H9 (cell line): ENCODE measurements around the gene MBIP. TPM values are rescaled to one million over a fixed set of nuclear protein-coding genes. Genes with fewer than 3 reads are reported as not detected.

Experiments
- DNase-seq: peaks from one replicate; pipeline ENCODE4 v3.0.0-alpha.2; 2017
- H2AFZ ChIP-seq: one replicate; pipeline ENCODE4 v1.6.1; 2013; ENCODE audit warnings: mild to moderate bottlenecking, low read length, control low read depth, moderate library complexity
- H2AK5ac ChIP-seq: 2 replicates; pipeline ENCODE4 v1.6.1; 2013; ENCODE audit warnings: low read length, control low read depth, mixed read lengths; ENCODE audit not compliant: insufficient read length
- H2BK120ac ChIP-seq: one replicate; pipeline ENCODE4 v1.6.1; 2013; ENCODE audit warnings: low read depth, mild to moderate bottlenecking, low read length, control low read depth, inconsistent platforms; ENCODE audit not compliant: poor library complexity, severe bottlenecking
- H2BK12ac ChIP-seq: 2 replicates; pipeline ENCODE4 v1.6.1; 2013; ENCODE audit warnings: low read length, control low read depth, mixed read lengths, low read depth; ENCODE audit not compliant: insufficient read length
- H2BK15ac ChIP-seq: 2 replicates; pipeline ENCODE4 v1.6.1; 2013; ENCODE audit warnings: low read depth, low read length, control low read depth
- H2BK20ac ChIP-seq: one replicate; pipeline ENCODE4 v1.6.1; 2013; ENCODE audit warnings: low read depth, mild to moderate bottlenecking, low read length, control low read depth, inconsistent platforms; ENCODE audit not compliant: poor library complexity, severe bottlenecking
- H2BK5ac ChIP-seq: 2 replicates; pipeline ENCODE4 v1.6.1; 2013; ENCODE audit warnings: low read length, control low read depth, mixed read lengths; ENCODE audit not compliant: insufficient read length
- H3K14ac ChIP-seq: 2 replicates; pipeline ENCODE4 v1.6.1; 2013; ENCODE audit warnings: low read length, control low read depth; ENCODE audit not compliant: insufficient read depth
- H3K18ac ChIP-seq: 2 replicates; pipeline ENCODE4 v1.6.1; 2013; ENCODE audit warnings: low read depth, mild to moderate bottlenecking, mixed read lengths, low read length, control low read depth; ENCODE audit not compliant: insufficient read length
- H3K23ac ChIP-seq: 2 replicates; pipeline ENCODE4 v1.6.1; 2013; ENCODE audit warnings: low read length, control low read depth, mixed read lengths, low read depth; ENCODE audit not compliant: insufficient read length
- H3K23me2 ChIP-seq: 2 replicates; pipeline ENCODE4 v1.6.1; 2013; ENCODE audit warnings: low read depth, mild to moderate bottlenecking, mixed read lengths, low read length, control low read depth; ENCODE audit not compliant: insufficient read length, poor library complexity, severe bottlenecking
- H3K27ac ChIP-seq: 2 replicates; pipeline ENCODE4 v1.5.1; 2013; ENCODE audit warnings: low read length, control low read depth, mixed read lengths, low read depth; ENCODE audit not compliant: insufficient read length
- H3K27me3 ChIP-seq: 2 replicates; pipeline ENCODE4 v1.6.1; 2013; ENCODE audit warnings: low read length, control low read depth, inconsistent platforms; ENCODE audit not compliant: insufficient read depth
- H3K4ac ChIP-seq: 2 replicates; pipeline ENCODE4 v1.6.1; 2013; ENCODE audit warnings: low read depth, mild to moderate bottlenecking, control low read depth, inconsistent platforms, low read length, moderate library complexity
- H3K4me1 ChIP-seq: 2 replicates; pipeline ENCODE4 v1.6.1; 2013; ENCODE audit warnings: low read length, control low read depth, inconsistent platforms; ENCODE audit not compliant: insufficient read depth
- H3K4me2 ChIP-seq: 2 replicates; pipeline ENCODE4 v1.6.1; 2013; ENCODE audit warnings: low read length, control low read depth, mixed read lengths; ENCODE audit not compliant: insufficient read length, insufficient read depth
- H3K56ac ChIP-seq: 2 replicates; pipeline ENCODE4 v1.6.1; 2013; ENCODE audit warnings: low read depth, mild to moderate bottlenecking, mixed read lengths, low read length, control low read depth; ENCODE audit not compliant: insufficient read length
- H3K79me1 ChIP-seq: 2 replicates; pipeline ENCODE4 v1.6.1; 2013; ENCODE audit warnings: low read depth, mild to moderate bottlenecking, moderate library complexity, low read length, control low read depth, inconsistent platforms; ENCODE audit not compliant: insufficient read depth, poor library complexity, severe bottlenecking
- H3K79me2 ChIP-seq: 2 replicates; pipeline ENCODE4 v1.6.1; 2013; ENCODE audit warnings: low read length, control low read depth, inconsistent platforms; ENCODE audit not compliant: insufficient read depth
- H3K9ac ChIP-seq: 2 replicates; pipeline ENCODE4 v1.6.1; 2013; ENCODE audit warnings: low read length, control low read depth, mixed read lengths; ENCODE audit not compliant: insufficient read length; ENCODE audit errors: extremely low read depth
- H3K9me3 ChIP-seq: one replicate; pipeline ENCODE4 v1.6.1; 2013; ENCODE audit warnings: low read depth, low read length, inconsistent platforms; ENCODE audit not compliant: control insufficient read depth
- H3T11ph ChIP-seq: one replicate; pipeline ENCODE4 v1.6.1; 2013; ENCODE audit warnings: mild to moderate bottlenecking, low read length, control low read depth, inconsistent platforms
- H4K20me1 ChIP-seq: one replicate; pipeline ENCODE4 v1.6.1; 2013; ENCODE audit not compliant: control insufficient read depth, insufficient read length, insufficient read depth
- H4K5ac ChIP-seq: 2 replicates; pipeline ENCODE4 v1.6.1; 2013; ENCODE audit warnings: low read depth, mild to moderate bottlenecking, mixed read lengths, low read length, control low read depth; ENCODE audit not compliant: insufficient read length
- H4K8ac ChIP-seq: replicated peaks from 2 replicates; pipeline ENCODE4 v1.6.1; 2013; ENCODE audit warnings: low read length, control low read depth, mixed read lengths, low read depth; ENCODE audit not compliant: insufficient read length
- H4K91ac ChIP-seq: 2 replicates; pipeline ENCODE4 v1.6.1; 2013; ENCODE audit warnings: low read depth, mild to moderate bottlenecking, moderate library complexity, mixed read lengths, low read length, control low read depth; ENCODE audit not compliant: insufficient read length
- H3K27ac Mint-ChIP-seq, 3 experiments: 2 replicates in 2 of 3; 3 replicates in 1 of 3; pipeline ENCODE4 v1.8.0; 2020 to 2021; ENCODE audit warnings: mixed read lengths in 3 of 3, mild to moderate bottlenecking in 1 of 3, moderate library complexity in 1 of 3
- H3K27me3 Mint-ChIP-seq: 2 replicates; pipeline ENCODE4 v1.8.0; 2021; ENCODE audit warnings: low read depth, mild to moderate bottlenecking, moderate library complexity, mixed read lengths
- H3K36me3 Mint-ChIP-seq, 3 experiments: 2 replicates in 2 of 3; 3 replicates in 1 of 3; pipeline ENCODE4 v1.8.0; 2020 to 2021; ENCODE audit warnings: low read depth in 3 of 3, mixed read lengths in 3 of 3; ENCODE audit not compliant: insufficient read depth in 1 of 3
- H3K4me1 Mint-ChIP-seq, 2 experiments: 2 replicates each; pipeline ENCODE4 v1.8.0; 2020; ENCODE audit warnings: mixed read lengths in 2 of 2
- H3K4me3 Mint-ChIP-seq, 2 experiments: 2 replicates in 1 of 2; 3 replicates in 1 of 2; pipeline ENCODE4 v1.8.0; 2020 to 2021; ENCODE audit warnings: mild to moderate bottlenecking in 2 of 2, mixed read lengths in 2 of 2, moderate library complexity in 1 of 2
- H3K9me3 Mint-ChIP-seq, 2 experiments: 2 replicates in 1 of 2; 3 replicates in 1 of 2; pipeline ENCODE4 v1.8.0; 2020; ENCODE audit warnings: mild to moderate bottlenecking in 2 of 2, mixed read lengths in 2 of 2, moderate library complexity in 1 of 2
- CTCF ChIP-seq: fragments of 200-600 bp; sonication (generic); conservative IDR thresholded peaks from 3 replicates; pipeline ENCODE4 v1.8.0; 2021; ENCODE audit warnings: antibody characterized with exemption, mild to moderate bottlenecking
- WGBS: extraction: QIAGEN DNeasy Blood & Tissue Kit; methylation state at CpG from one replicate; pipeline ENCODE4 v1.1.7; 2013; ENCODE audit warnings: missing lambda C conversion rate, low lambda C conversion rate, mixed read lengths; ENCODE audit not compliant: insufficient read length; ENCODE audit errors: extremely low coverage; 5-methylcytosine and 5-hydroxymethylcytosine counted together
- total RNA-seq: library from RNA; stranded (reverse); gene quantifications from 2 replicates; pipeline ENCODE4 v1.2.1, GENCODE V29; 2021

The MBIP gene
- total RNA-seq, 1 experiment from 2014 or later: 29.6 TPM

- no peak overlapping the region for H3K4ac ChIP-seq
- H2AK5ac ChIP-seq: no peak overlapping the region
- H3K23me2 ChIP-seq: peaks cover 6% of the 10 kb centered on the region
- no peak for TF ChIP-seq CTCF
- H2BK15ac ChIP-seq: no peak overlapping the region
- no peak overlapping the region for H3K4me2 ChIP-seq
- H4K91ac ChIP-seq: no peak overlapping the region
- no peaks in the 10 kb centered on the region; the same call in 1 of the 2 replicates for H3K27me3 ChIP-seq
- no peak overlapping the region for H3T11ph ChIP-seq
- peaks cover 60 to 61% of the 10 kb centered on the region in 2 experiments for H3K4me1 Mint-ChIP-seq
- H2BK120ac ChIP-seq: no peak overlapping the region
- H2BK12ac ChIP-seq: no peak overlapping the region
- H3K4me3 Mint-ChIP-seq: no peak overlapping the region
- no peak overlapping the region for H3K27ac Mint-ChIP-seq
- no peak overlapping the region for H2AFZ ChIP-seq
- peaks cover 10% of the 10 kb centered on the region; the same call in 1 of the 2 replicates for H3K4me1 ChIP-seq
- no peak overlapping the region for H2BK20ac ChIP-seq
- H3K27me3 Mint-ChIP-seq: peaks cover 16% of the 10 kb centered on the region
- H2BK5ac ChIP-seq: no peak overlapping the region
- no peak overlapping the region for H3K56ac ChIP-seq
- WGBS: no CpG with 5 or more reads among the region's 3 CpGs
- DNase-seq: no peak
- no peaks in the 10 kb centered on the region for H3K36me3 Mint-ChIP-seq
- H4K5ac ChIP-seq: no peak overlapping the region
- H3K27ac ChIP-seq: no peak overlapping the region
- no peaks in the 10 kb centered on the region for H3K79me1 ChIP-seq
- H3K14ac ChIP-seq: no peak overlapping the region
- no peaks in the 10 kb centered on the region for H3K9me3 ChIP-seq
- no peak overlapping the region for H3K18ac ChIP-seq
- H3K9me3 Mint-ChIP-seq: no peaks in the 10 kb centered on the region; a peak in 1 of 5 replicates
- H3K9ac ChIP-seq: no peak overlapping the region
- H3K79me2 ChIP-seq: no peaks in the 10 kb centered on the region
- H4K20me1 ChIP-seq: no peaks in the 10 kb centered on the region
- H3K23ac ChIP-seq: no peak overlapping the region
- H4K8ac ChIP-seq: no peak overlapping the region
Measured at GRCh38 chr14:36268121-36268520, 52.3 kb downstream of the MBIP start.
